GM19452 (cell line): ENCODE results near the gene KCTD15.

Experiments used
- ATAC-seq: cut with Tn5 transposase; IDR thresholded peaks from one replicate; pipeline ENCODE4 v1.9.1; 2021; ENCODE audit not compliant: unreplicated experiment

KCTD15 gene

GRCh38 chr19:33796164-33796875 lies at the start of gene KCTD15:
KCTD15 (plus strand) TSS chr19:33796870; CDS start chr19:33800455, 3,585 bp downstream.
- no peak for ATAC-seq

GRCh38 chr19:33747273-33747672 lies 49.4 kb upstream of the KCTD15 start:
- no peak for ATAC-seq

GRCh38 chr19:33748231-33748630 lies 48.4 kb upstream of the KCTD15 start:
- no peak for ATAC-seq

GRCh38 chr19:33749016-33749415 lies 47.7 kb upstream of the KCTD15 start:
- no peak for ATAC-seq

- ATAC-seq = no peak
These were observed 47.0 kb upstream of the KCTD15 start for GRCh38 chr19:33749619-33750175.

- no peak for ATAC-seq
These were observed 45.9 kb upstream of the KCTD15 start for GRCh38 chr19:33750587-33751435.

- no peak for ATAC-seq
These were observed 45.3 kb upstream of the KCTD15 start for GRCh38 chr19:33751436-33751770.

GRCh38 chr19:33752018-33752800 lies 44.5 kb upstream of the KCTD15 start:
- no peak for ATAC-seq

- ATAC-seq = no peak
These were observed 43.7 kb upstream of the KCTD15 start for GRCh38 chr19:33752945-33753344.

GRCh38 chr19:33754361-33754760 lies 42.3 kb upstream of the KCTD15 start:
- no peak for ATAC-seq

GRCh38 chr19:33755099-33756035 lies 41.3 kb upstream of the KCTD15 start:
- no peak for ATAC-seq

GRCh38 chr19:33756177-33756576 lies 40.5 kb upstream of the KCTD15 start:
- ATAC-seq = no peak

- no peak for ATAC-seq
These were observed 38.1 kb upstream of the KCTD15 start for GRCh38 chr19:33758541-33759013.

- no peak for ATAC-seq
These were observed 37.3 kb upstream of the KCTD15 start for GRCh38 chr19:33759356-33759755.

- ATAC-seq = no peak
These were observed 32.9 kb upstream of the KCTD15 start for GRCh38 chr19:33763633-33764371.

GRCh38 chr19:33766623-33767022 lies 30.0 kb upstream of the KCTD15 start:
- ATAC-seq = no peak

GRCh38 chr19:33767898-33768413 lies 28.7 kb upstream of the KCTD15 start:
- no peak for ATAC-seq

- ATAC-seq = no peak
These were observed 27.5 kb upstream of the KCTD15 start for GRCh38 chr19:33769208-33769607.

GRCh38 chr19:33770107-33770506 lies 26.6 kb upstream of the KCTD15 start:
- ATAC-seq = no peak
